GM06990 (cell line): ENCODE data around the gene P2RY2.

Experiments used
- DNase-seq: peaks from one replicate; pipeline ENCODE4 v3.0.0-alpha.2; 2011; ENCODE audit not compliant: insufficient read length; ENCODE audit errors: extremely low read depth
- H3K27me3 ChIP-seq: replicated peaks from 2 replicates; pipeline ENCODE4 v1.6.0; 2011; ENCODE audit warnings: low read length; ENCODE audit not compliant: control insufficient read depth, insufficient read depth
- H3K36me3 ChIP-seq: 2 replicates; pipeline ENCODE4 v1.5.1; 2011; ENCODE audit warnings: low read length; ENCODE audit not compliant: control insufficient read depth, insufficient read depth
- H3K4me3 ChIP-seq: replicated peaks from 2 replicates; pipeline ENCODE4 v1.5.1; 2011; ENCODE audit warnings: low read depth, mild to moderate bottlenecking, control low read depth, low read length
- CTCF ChIP-seq: IDR thresholded peaks from 2 replicates; pipeline ENCODE4 v1.5.1; 2011; ENCODE audit warnings: low read length, control low read depth, mild to moderate bottlenecking, inconsistent platforms; ENCODE audit not compliant: insufficient read depth, poor library complexity, severe bottlenecking

The P2RY2 gene

DNA sequence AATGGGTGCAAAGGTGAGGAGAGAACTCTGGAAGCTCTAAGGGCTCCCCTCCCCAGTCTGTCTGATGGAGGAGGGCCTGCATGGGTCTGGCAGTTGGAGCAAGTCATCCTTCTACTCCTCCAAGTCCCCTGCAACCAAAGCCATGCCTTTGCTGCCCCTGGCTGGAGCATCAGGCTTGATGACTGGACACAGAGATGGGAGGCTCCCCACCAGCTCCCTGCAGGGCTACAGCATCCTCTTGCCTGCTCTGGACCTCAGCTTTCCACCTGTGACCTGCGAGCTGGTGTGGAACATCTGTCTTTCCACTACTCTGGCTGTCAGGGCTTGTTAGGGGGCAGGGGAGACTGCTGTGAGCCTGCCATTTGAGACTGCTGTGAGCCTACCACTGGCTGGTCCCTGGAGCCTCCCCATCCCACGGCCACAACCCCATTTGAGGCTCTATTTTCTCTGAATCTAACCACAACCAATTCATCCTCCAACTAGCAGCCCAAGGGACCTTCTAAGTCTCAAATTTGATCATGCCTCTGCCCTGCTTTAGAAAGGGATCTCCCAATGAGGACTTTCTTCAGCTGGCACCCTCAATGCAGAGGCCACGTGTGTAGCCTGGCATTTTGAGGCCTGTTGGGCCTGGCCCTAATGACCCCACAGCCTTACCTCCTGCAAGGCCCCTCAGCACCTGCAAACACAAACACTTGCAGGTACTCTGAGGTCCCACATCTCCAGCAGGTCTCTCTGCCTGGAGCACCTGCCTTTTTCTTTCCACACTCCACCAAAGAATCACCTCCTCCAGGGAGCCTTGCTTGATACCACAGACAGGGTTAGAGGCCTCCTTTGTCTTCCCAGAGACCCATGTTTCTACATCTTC is 63.9 kb downstream of the P2RY2 start:
- Histone ChIP-seq H3K4me3 (no peak overlapping the region), H3K36me3 (no peaks in the 10 kb centered on the region), H3K27me3 (no peaks in the 10 kb centered on the region)
- TF ChIP-seq CTCF: no peak
- no peak for DNase-seq

DNA sequence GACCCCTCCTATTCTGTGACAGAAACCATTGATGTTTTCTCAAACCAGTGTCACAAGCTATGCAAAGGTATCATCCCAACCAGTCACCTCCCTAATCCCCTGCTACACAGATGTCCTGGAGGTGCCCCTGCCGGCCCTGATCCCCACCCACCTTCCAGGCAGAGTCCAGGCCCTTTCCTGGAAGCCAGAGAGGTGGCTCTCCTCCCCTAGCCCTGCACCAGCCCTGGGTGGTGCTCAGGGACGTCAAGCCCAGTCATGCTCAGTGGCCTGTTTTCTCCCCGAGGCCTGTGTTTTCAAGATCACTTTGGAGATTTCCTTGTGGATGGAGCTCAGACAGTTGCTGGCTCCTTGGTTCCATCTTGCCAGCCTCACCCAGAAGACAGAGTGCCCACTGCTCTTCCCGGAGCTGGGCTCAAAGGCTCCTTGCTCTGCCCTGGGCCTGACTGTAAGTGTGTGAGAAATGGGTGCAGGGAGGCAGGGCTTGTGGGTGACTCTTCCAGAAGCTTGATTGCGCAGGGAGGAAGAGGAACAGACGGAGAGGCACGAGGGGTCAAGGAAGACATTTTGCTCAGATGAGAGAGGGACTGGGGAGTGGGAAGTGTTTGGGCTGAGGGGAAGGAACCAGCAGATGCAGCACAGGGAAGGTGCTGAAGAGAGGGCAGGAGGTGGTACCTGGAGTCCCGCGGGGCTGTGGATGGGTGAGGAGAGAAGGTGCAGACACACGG is 65.4 kb downstream of the P2RY2 start:
- DNase-seq: no peak
- no peaks in the 10 kb centered on the region for H3K36me3 ChIP-seq
- no peak overlapping the region for H3K4me3 ChIP-seq
- no peak for TF ChIP-seq CTCF
- no peaks in the 10 kb centered on the region for H3K27me3 ChIP-seq

DNA sequence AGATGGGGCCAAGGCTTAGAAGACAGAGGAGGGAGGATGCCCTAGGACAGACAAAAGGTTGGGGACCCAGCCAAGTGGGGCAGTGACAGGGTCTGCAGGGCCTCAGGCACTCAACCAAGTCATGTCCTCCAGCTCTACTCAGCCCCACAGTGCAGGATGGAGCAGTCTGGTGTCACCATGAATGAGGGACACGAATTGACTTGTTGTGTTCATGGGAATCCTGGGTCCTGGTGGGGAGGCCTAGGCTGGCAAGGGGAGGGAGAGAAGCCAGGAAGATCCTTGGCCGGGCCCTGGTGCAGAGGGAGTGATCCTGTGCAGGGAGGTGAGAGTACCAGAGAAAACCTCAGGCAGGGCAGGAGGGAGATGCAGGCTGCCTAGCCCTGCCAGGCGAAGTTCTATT is 66.0 kb downstream of the P2RY2 start:
- H3K27me3 ChIP-seq: no peaks in the 10 kb centered on the region
- no peak for DNase-seq
- H3K36me3 ChIP-seq: no peaks in the 10 kb centered on the region
- TF ChIP-seq CTCF: no peak
- no peak overlapping the region for H3K4me3 ChIP-seq

DNA sequence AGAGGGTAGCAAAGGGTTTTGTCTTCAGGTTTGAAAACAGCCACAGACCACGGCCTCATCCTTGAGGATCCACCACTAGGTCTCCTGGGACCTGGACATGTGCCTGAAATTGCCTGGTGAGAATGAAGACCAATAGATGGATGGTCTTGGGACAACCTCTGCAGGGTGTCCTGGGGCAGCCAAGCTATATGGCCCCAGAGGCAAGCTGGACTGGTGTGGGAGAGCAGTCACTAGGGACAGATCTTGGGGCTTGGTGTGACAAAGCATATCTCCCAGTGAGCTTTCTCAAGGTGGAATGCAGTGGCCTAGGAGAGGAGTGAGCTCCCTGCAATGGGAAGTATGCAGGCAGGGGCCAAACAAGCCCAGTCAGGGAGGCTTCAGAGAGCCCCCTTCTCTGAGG is 67.6 kb downstream of the P2RY2 start:
- no peak for DNase-seq
- Histone ChIP-seq H3K36me3 (no peaks in the 10 kb centered on the region), H3K4me3 (no peak overlapping the region), H3K27me3 (no peaks in the 10 kb centered on the region)
- TF ChIP-seq CTCF: no peak
